ENCODE data around the gene ANKRD63.

Gene ANKRD63

DNA sequence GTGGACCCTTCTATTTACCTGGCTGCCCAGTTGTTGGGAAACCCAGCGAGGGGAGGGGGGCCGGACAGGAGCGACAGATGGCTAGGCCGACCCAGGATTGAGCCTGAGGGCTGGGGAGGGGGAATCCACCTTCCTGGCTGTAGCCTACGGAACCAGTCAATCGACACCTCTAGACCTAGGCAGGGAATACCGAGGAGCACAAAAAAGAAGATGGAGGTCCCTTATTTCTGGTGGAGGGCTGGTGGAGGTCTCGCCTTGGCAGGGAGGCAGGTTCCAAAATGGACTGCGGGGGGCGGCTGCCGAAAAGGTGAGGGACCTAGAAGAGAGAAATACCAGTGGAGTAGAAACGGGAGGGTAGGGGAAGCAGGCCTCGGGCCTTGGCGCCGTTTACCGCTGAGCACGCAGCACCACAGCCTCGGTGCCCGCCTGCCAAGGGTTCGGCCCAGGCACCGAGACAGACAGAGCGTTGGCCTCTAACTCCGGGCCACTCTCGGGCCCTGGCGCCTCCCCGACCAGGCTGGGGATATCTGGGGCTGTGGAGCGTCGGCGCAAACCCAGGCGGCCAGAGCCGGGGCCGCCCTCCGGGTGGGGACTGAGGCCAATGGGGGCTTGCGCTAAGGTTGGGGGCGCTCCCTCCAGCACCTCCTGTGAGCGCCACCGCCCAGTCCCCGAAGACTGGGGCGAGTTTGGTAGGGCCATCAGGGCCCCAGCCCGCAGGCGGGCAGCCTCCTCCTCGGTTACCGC lies 1.6 kb downstream of the ANKRD63 start:
- no peak overlapping the region for H3K4me3 ChIP-seq (ENCODE audit: low read depth, low read length)
- TF ChIP-seq, protein P1, sequence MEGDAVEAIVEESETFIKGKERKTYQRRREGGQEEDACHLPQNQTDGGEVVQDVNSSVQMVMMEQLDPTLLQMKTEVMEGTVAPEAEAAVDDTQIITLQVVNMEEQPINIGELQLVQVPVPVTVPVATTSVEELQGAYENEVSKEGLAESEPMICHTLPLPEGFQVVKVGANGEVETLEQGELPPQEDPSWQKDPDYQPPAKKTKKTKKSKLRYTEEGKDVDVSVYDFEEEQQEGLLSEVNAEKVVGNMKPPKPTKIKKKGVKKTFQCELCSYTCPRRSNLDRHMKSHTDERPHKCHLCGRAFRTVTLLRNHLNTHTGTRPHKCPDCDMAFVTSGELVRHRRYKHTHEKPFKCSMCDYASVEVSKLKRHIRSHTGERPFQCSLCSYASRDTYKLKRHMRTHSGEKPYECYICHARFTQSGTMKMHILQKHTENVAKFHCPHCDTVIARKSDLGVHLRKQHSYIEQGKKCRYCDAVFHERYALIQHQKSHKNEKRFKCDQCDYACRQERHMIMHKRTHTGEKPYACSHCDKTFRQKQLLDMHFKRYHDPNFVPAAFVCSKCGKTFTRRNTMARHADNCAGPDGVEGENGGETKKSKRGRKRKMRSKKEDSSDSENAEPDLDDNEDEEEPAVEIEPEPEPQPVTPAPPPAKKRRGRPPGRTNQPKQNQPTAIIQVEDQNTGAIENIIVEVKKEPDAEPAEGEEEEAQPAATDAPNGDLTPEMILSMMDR (IDR thresholded peaks at IDR 0.05; ENCODE audit: control insufficient read depth, extremely low read depth, insufficient read depth), result no peak
- no peak for DNase-seq (ENCODE audit: low read depth)

DNA sequence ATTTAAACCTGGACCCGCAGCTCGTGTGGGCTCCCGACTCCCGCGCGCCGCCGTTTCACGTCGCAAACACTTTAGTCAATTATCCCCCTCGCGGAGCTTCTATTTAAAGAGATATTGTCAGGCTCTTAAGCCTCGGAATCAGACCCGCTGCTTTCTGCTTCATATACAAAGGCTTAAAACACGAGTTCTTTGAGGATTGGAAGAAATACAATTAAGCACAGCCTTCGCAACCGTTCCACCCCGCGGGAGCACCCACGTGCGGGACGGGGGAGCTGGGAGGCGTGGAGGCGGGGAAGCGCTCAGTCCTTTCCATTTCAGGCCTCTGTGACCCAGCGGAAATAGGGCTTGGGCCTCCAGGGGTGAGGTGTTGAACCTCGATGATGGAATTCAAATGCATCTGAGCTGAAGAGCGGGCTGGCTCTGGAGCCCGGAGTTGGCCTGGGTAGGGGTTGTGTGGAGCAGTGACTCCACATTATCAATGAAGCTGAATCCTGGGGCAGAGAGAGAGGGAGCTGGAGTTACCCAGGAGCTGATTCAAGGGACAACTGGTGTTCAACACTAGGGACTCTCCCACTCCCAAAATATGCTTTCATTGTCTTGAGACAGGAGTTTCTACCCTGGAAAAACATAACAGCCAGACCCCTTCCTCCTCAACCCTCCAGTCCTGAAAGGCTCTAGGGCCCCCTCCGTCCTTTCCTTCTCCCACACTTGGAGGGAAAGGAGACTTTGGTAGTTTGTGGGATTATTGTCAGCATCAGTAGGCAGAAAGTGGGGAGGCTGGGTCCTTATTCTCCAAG lies 2.4 kb downstream of the ANKRD63 start:
- H3K4me3 ChIP-seq (ENCODE audit: low read depth, low read length), result no peak overlapping the region
- TF ChIP-seq, protein P1 (IDR thresholded peaks at IDR 0.05; ENCODE audit: control insufficient read depth, extremely low read depth, insufficient read depth), result no peak
- no peak for DNase-seq (ENCODE audit: low read depth)

DNA sequence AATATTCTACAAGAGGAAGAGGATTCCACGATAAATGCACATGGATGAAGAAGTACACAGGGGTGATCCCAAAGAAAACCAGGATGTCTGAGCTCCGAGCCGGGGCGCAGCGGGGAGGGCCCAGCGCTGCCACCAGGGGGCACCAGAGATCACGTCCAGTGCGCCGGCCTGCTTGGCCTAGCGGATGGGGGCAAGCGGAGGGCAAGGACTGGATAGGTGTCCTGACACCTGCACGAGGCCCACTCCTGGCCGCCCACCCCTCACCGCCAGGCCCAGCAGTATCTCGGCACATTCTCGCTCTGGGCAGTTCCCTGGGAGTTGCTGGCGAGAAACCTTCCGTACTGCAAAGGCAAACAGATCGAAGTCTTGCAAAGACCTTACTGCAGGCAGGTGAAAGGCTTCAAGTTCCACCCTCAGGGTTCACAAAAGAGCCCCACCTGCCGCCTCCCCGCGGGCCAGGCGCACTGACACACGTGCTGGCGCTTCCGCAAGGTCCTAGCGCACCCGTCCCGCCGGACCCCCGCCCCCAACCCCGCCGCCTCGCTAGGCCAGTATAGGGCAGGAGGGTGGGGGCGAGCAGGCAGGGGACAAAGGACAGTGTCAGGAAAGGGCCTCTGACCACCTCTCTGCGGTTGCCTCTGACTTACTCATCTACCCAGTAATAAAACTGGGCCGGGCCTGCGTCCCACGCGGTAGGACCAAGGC lies 3.3 kb downstream of the ANKRD63 start:
- no peak overlapping the region for H3K4me3 ChIP-seq (ENCODE audit: low read depth, low read length)
- TF ChIP-seq, protein P1 (IDR thresholded peaks at IDR 0.05; ENCODE audit: control insufficient read depth, extremely low read depth, insufficient read depth), result peak; percentile 98
- no peak for DNase-seq (ENCODE audit: low read depth)

DNA sequence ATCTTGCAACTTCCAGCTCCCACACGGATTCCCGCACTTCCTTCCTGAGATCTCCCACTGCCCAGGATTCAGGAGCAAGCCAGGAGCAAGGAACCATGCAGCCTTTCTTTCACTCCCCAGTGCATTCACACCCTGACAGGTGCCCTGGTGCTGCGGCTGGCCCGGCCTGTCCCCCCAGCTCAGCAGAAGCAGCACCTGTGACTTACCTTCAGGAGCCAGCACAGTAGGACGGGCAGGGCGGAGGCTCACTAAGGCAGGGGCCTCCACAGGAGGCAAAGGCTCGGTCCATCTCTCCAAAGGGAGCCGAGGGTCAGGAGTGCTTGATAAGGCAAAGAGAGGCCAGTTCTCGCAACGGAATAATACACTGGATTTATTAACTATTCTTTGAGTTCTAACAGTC lies 4.8 kb downstream of the ANKRD63 start:
- no peak overlapping the region for H3K4me3 ChIP-seq (ENCODE audit: low read depth, low read length)
- TF ChIP-seq, protein P1 (IDR thresholded peaks at IDR 0.05; ENCODE audit: control insufficient read depth, extremely low read depth, insufficient read depth), result no peak
- DNase-seq (ENCODE audit: low read depth), result no peak

DNA sequence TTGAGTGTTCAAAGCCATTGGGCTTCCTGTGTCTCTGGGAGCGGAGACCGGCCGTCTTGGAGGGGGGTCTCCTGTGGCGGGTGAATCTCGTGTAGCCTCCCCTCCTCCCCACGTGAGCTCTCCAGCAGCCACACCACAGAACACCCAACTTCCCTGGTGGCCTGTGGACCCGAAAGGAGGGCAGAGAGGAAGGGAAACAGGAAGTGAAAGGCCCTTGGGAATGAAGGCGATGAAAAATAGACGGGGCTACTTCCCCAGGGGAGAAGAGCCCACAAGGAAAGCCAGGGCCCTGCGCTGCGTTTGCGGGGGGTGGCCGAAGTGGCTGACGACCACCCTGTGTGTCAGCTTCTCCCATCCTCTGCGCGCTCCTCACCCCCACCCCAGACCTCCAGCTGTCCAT lies 5.4 kb downstream of the ANKRD63 start:
- TF ChIP-seq, protein P1 (IDR thresholded peaks at IDR 0.05; ENCODE audit: control insufficient read depth, extremely low read depth, insufficient read depth), result no peak
- no peak for DNase-seq (ENCODE audit: low read depth)
- H3K4me3 ChIP-seq (ENCODE audit: low read depth, low read length), result no peak overlapping the region

DNA sequence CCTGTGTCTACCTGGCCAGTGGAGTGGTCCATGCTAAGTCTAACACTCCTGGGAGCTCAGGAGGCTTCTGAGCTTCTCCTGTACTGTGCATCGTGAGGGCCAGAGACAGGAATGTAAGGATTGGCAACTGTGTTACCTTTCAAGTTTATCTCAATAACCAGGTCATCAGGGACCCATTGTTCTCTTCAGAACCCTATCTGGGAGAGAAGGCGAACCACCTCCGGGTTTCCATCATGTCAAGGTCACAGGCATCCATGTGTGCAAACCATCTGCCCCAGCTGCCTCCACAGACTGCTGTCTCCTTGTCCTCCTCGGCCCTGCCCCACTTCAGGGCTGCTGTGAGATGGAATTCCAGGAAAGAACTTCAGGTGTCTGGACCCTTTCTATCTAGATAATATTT lies 5.9 kb downstream of the ANKRD63 start:
- DNase-seq (ENCODE audit: low read depth), result no peak
- TF ChIP-seq, protein P1 (IDR thresholded peaks at IDR 0.05; ENCODE audit: control insufficient read depth, extremely low read depth, insufficient read depth), result no peak
- H3K4me3 ChIP-seq (ENCODE audit: low read depth, low read length), result no peak overlapping the region
